GM19463 (cell line): ENCODE measurements around the gene APOC4.
"Not testable (repeated sequence)": the region's sequence is repeated elsewhere in the genome, so short reads cannot be mapped to it uniquely, and the experiment has no call there.

ENCODE experiments used
- ATAC-seq: cut with Tn5 transposase; IDR thresholded peaks from one replicate; pipeline ENCODE4 v1.9.1; 2021; ENCODE audit warnings: mild to moderate bottlenecking, moderate library complexity; ENCODE audit not compliant: unreplicated experiment

APOC4 gene

DNA sequence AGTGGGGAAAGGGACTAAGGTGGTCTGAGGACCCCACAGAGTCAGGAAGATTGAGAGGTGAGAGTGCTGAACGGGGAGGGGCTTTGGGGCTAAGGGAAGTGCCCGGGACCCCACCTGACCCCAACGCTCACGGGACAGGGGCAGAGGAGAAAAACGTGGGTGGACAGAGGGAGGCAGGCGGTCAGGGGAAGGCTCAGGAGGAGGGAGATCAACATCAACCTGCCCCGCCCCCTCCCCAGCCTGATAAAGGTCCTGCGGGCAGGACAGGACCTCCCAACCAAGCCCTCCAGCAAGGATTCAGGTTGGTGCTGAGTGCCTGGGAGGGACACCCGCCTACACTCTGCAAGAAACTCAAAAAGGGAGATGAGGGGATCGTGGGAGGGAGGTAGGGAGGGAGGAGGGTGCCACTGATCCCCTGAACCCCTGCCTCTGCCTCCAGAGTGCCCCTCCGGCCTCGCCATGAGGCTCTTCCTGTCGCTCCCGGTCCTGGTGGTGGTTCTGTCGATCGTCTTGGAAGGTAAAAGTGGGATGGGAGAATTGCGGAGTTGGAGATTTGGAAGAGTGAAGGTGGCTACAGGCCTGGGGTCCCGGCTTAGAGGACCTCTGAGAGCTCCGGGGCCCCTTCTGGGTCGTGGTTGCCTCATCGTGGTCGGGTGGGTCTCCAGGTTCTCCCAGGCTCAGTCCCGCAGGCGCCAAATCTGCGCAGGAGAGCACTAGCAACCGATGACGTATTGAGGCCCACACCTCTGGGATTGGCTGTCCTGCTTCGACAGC is 27.4 kb upstream of the APOC4 start, which contains the start of gene APOC1:
Gene APOC1 (plus strand): TSS at position 176 of the 774 bp plus-strand sequence. CDS start 284 bp downstream, at position 460.
- peak; percentile 97 for ATAC-seq

DNA sequence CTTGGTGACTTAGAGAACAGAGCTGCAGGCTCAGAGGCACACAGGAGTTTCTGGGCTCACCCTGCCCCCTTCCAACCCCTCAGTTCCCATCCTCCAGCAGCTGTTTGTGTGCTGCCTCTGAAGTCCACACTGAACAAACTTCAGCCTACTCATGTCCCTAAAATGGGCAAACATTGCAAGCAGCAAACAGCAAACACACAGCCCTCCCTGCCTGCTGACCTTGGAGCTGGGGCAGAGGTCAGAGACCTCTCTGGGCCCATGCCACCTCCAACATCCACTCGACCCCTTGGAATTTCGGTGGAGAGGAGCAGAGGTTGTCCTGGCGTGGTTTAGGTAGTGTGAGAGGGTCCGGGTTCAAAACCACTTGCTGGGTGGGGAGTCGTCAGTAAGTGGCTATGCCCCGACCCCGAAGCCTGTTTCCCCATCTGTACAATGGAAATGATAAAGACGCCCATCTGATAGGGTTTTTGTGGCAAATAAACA is 17.8 kb upstream of the APOC4 start:
- ATAC-seq: no peak

- no peak for ATAC-seq
Observed at GRCh38 chr19:44925114-44925891, 16.7 kb upstream of the APOC4 start.

GRCh38 chr19:44926245-44927077 is 15.6 kb upstream of the APOC4 start:
- not testable (repeated sequence) for ATAC-seq

GRCh38 chr19:44927746-44928145 is 14.3 kb upstream of the APOC4 start:
- ATAC-seq: no peak

DNA sequence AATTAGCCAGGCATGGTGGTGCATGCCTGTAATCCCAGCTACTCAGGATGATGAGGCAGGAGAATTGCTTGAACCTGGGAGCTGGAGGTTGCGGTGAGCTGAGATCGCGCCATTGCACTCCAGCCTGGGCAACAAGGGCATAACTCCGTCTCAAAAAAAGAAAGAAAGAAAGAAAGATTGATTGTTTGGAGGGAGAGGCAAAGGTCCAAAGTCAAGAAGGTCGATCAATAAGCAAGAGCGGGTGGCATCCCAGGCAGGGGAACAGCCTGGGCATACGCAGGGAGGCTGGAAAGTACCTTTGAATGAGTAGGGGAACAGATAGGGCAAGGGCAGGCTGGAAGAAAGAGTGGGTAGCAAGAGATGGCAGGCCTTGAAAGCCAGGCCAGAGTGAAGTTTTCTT is 11.9 kb upstream of the APOC4 start:
- no peak for ATAC-seq

DNA sequence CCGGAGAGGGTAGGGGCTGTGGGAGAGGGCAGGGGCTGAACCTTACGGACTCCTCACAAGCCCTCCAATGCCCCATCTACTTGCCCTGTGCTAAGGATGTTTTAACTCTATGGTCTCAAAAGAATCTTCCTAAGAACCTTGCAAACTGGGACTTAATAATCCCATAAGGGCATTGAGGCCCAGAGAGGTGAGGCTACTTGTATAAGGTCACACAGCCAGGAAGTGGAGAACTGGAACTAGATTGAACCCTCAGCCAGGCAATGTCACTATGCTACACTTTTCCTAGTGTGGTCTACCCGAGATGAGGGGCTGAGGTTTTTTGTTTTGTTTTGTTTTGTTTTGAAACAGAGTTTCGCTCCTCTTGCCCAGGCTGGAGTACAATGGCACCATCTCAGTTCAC is 10.5 kb upstream of the APOC4 start:
- ATAC-seq: no peak

- no peak for ATAC-seq
Observed at GRCh38 chr19:44939668-44940067, 2.4 kb upstream of the APOC4 start.

- peak; percentile 71 for ATAC-seq
Observed at GRCh38 chr19:44943801-44944249, 1.8 kb downstream of the APOC4 start.

GRCh38 chr19:44947041-44947581 is 5.1 kb downstream of the APOC4 start:
- no peak for ATAC-seq

GRCh38 chr19:44948237-44948636 is 6.2 kb downstream of the APOC4 start:
- ATAC-seq: no peak

GRCh38 chr19:44948763-44949374 is 6.8 kb downstream of the APOC4 start:
- no peak for ATAC-seq

DNA sequence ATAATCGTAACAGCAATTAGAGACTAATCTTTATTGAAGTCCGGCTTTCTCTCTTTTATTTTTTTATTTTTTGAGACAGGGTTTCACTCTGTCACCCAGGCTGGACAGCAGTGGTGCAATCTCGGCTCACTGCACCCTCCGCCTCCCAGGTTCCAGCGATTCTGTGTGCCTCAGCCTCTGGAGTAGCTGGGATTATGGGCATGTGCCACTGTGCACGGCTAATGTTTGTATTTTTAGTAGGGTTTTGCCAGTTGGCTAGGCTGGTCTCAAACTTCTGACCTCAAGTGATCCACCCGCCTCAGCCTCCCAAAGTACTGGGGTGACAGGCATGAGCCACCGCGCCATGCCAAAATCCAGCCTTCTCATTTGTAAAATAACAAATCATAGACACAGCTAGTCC is 7.5 kb downstream of the APOC4 start:
- no peak for ATAC-seq

DNA sequence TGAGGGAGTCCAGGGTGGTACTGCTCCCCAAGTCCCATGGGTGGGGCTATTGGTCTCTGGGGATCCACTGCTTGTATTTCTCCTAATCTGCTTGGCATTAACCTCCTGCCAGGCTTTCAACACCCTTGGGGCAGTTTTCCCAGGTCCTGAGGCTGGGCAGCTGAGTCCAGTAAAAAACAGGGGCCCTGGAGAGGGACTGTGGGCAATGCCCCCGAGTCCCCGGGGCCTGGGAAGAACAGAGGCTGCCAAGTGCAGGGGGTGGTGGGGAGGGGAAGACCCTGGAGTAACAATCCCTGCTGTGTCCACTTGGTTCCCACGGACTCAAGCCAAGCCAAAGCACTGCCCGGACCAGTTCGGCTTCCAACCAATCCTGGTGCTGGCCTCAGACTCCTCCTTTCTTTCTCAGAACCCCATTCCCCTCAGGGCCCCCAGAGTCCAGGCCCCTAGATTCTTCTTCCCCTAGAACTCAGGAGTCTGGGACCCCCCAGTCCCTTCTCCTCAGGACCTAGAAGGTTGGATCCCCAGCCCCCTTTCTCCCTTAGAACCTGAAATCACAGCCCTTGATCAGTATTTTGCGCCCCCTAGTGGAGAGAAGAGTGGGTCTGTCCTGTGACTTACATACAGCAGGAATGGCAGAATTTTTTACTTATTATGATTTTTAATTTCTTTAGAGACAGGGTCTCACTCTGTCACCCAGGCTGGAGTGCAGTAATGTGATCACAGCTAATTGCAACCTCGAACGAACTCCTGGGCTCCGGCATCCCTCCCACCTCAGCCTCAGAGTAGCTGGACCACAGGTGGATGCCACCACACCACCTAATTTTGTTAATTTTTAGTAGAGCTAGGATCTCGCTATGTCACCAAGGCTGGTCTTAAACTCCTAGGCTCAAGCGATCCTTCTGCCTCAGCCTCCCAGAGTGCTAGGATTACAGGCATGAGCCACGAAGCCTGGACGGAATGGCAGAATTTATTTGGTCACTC is 9.4 kb downstream of the APOC4 start:
- no peak for ATAC-seq

- ATAC-seq: no peak
Observed at GRCh38 chr19:44954278-44954648, 12.2 kb downstream of the APOC4 start.

- peak; percentile 85 for ATAC-seq
Observed at GRCh38 chr19:44954649-44955504, 12.8 kb downstream of the APOC4 start, which contains the start of gene CLPTM1. CLPTM1 (plus strand) TSS chr19:44955380; CDS start chr19:44955396, 16 bp downstream.

DNA sequence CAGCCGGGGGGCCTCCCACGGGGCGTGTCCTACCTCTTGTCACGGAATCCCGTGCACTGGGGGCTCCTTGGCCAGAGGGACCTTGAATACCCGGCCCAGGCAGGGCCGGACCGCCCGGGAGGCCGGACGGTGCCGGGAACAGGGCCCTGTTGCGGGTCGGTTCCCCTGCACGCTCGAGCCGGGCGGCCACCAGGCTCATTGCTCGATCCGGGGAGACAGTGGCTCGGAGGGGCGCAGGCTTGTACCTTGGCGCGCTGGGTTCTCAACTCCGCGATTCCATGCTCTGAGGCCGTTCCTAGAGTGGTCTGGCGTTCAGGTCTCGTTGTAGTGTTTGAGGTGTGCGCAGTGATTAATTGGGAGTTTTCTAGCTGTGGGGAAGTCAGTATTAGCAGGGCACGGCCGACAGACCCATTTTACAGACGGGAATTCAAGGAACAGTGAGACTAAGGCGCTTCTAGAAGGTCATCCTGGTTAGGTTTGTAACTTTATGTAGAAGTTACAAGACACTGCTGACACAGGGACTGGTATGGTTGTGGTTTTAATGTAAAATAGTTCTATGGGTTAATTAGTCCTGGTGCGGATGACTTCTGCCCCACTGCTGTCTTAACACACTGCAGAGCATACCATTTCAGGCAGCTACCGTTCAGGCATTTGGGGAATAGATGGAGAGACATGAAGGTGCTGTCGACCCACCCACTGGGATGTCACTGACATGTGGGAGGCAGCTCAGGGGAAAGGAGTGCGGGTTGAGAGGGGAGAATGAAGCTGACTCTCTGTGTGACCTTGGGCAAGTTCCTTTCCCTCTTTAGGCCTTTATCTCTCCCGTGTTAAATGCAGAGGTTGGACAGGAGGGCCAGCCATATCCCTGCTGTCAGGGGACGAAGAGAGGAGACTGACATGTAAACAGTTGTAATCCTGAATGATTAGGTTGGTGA is 13.7 kb downstream of the APOC4 start:
- ATAC-seq: peak; percentile 19
